Frontal cortex (tissue), 4 donors: ENCODE measurements around the gene ADAMTSL5. TPM values are rescaled to one million over a fixed set of nuclear protein-coding genes. Genes with fewer than 3 reads are reported as not detected.
"Not testable (repeated sequence)": the region's sequence is repeated elsewhere in the genome, so short reads cannot be mapped to it uniquely, and the experiment has no call there.

ENCODE experiments used
- DNase-seq, 2 donors: peaks; one replicate each; pipeline ENCODE4 v3.0.0; 2012; ENCODE audit warnings: low spot score in 2 of 2
- FAIRE-seq: peaks from 2 replicates; lab custom pipeline; 2012; peaks lifted over from hg19 to GRCh38; lab: Jason Lieb, UNC
- total RNA-seq: library from RNA; depleted of rRNA; stranded (reverse); fragments of >200 nt; gene quantifications from one replicate; pipeline ENCODE4 v1.2.3, GENCODE V29; 2014
- donor health status: control.
- donor health status: control.
- donor health status: control.

Gene ADAMTSL5
- total RNA-seq, 1 donor from 2014 or later, result under 0.01 TPM

GRCh38 chr19:1501200-1501595, 11.6 kb downstream of the ADAMTSL5 start:
- DNase-seq (no peak), FAIRE-seq (no peak)

GRCh38 chr19:1499231-1499630, 13.6 kb downstream of the ADAMTSL5 start:
- FAIRE-seq, DNase-seq: not testable (repeated sequence)

- no peak for FAIRE-seq
- no peak for DNase-seq
Observed at GRCh38 chr19:1497578-1498235, 15.1 kb downstream of the ADAMTSL5 start.

GRCh38 chr19:1496714-1497577, 15.9 kb downstream of the ADAMTSL5 start:
- FAIRE-seq (no peak), DNase-seq (no peak)

GRCh38 chr19:1495799-1496713, 16.8 kb downstream of the ADAMTSL5 start:
- DNase-seq (no peak), FAIRE-seq (no peak)

GRCh38 chr19:1495051-1495798, 17.6 kb downstream of the ADAMTSL5 start:
- no peak for FAIRE-seq

GRCh38 chr19:1494115-1494815, 18.6 kb downstream of the ADAMTSL5 start:
- DNase-seq (no peak), FAIRE-seq (no peak)

More at GRCh38 chr19:1495051-1495798, 17.6 kb downstream of the ADAMTSL5 start:
- DNase-seq, result no peak

- no peak for DNase-seq
- FAIRE-seq, result no peak
Observed at GRCh38 chr19:1492474-1493006, 20.3 kb downstream of the ADAMTSL5 start.

GRCh38 chr19:1491849-1492170, 21.0 kb downstream of the ADAMTSL5 start:
- FAIRE-seq, result no peak
- DNase-seq, result no peak

GRCh38 chr19:1491114-1491848, 21.5 kb downstream of the ADAMTSL5 start, which contains the start of gene REEP6:
Gene REEP6, plus strand, starts transcription at chr19:1491181. Its CDS starts 89 bp downstream, at chr19:1491270.
- FAIRE-seq (no peak), DNase-seq (peak in 1 of 2 donors; percentile 29)

- peak; percentile 64 for FAIRE-seq
- DNase-seq, result peak; percentile 98
Observed at GRCh38 chr19:1490311-1491113, 22.3 kb downstream of the ADAMTSL5 start, which contains the start of gene PCSK4. Gene PCSK4, minus strand, starts transcription at chr19:1490350. Its CDS starts 4 bp downstream, at chr19:1490346.

GRCh38 chr19:1489463-1490310, 23.1 kb downstream of the ADAMTSL5 start:
- DNase-seq, result peak; percentile 12 to 37

GRCh38 chr19:1488282-1488601, 24.6 kb downstream of the ADAMTSL5 start:
- no peak for DNase-seq
- no peak for FAIRE-seq

More at GRCh38 chr19:1489463-1490310, 23.1 kb downstream of the ADAMTSL5 start:
- FAIRE-seq, result no peak

GRCh38 chr19:1487576-1488281, 25.1 kb downstream of the ADAMTSL5 start:
- DNase-seq (no peak), FAIRE-seq (no peak)

GRCh38 chr19:1486720-1487575, 25.9 kb downstream of the ADAMTSL5 start:
- FAIRE-seq, result no peak
- no peak for DNase-seq
